ENCODE results near the gene SERPINB1.
"Not testable (repeated sequence)": the region's sequence is repeated elsewhere in the genome, so short reads cannot be mapped to it uniquely, and the experiment has no call there.

The SERPINB1 gene

DNA sequence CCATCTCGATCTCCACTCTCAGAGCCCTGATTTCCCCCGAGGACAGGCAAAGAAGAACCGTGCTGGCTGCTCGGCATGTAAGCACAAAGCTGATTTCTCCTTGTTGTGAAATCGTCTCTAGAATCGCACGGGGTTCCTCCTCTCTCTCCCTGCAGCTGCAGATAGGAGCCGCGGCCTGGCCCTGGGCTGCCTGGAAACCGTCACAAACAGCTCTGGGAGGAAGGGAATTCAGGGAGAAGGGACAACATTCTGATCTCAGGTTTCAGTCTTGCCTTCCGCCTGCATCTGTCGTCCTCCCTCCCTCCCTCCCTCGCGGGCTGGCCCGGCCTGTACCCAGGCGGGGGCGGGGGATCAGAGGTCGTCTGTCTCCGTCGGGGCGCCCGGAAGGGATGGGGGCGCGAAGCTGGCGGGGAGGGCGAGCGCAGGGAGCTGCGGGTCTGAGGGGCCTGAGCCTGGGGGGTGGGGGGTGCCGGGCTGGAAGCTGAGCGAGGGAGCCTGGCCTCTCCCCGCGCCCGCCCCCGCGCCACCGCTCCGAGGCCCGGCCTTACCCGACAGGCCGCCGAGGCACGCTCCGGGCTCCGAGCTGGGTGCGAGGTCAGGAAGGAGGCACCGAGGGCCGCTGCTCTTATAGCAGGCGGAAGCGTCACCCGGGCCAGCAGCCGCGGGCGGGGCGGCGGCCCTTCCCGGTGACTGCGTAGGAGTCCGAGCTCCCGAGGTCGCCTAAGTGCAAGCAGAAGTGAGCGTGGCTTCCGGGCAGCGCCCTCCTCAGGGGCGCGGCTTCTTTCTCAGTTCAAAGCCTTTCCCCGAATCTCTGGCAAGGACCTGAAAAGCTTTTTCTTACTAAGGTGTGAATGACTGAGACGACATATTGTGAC is at the start of gene SERPINB1:
Gene SERPINB1 (minus strand): TSS at position 600 of the 875 bp plus-strand sequence. CDS start 1,277 bp downstream, outside the sequence.
- peak; percentile 93 for DNase-seq (ENCODE audit: low spot score)

GRCh38 chr6:2890976-2891767 is 49.5 kb upstream of the SERPINB1 start:
- no peak for DNase-seq (ENCODE audit: low spot score)

GRCh38 chr6:2885967-2886735 is 44.5 kb upstream of the SERPINB1 start:
- DNase-seq (ENCODE audit: low spot score): no peak

DNA sequence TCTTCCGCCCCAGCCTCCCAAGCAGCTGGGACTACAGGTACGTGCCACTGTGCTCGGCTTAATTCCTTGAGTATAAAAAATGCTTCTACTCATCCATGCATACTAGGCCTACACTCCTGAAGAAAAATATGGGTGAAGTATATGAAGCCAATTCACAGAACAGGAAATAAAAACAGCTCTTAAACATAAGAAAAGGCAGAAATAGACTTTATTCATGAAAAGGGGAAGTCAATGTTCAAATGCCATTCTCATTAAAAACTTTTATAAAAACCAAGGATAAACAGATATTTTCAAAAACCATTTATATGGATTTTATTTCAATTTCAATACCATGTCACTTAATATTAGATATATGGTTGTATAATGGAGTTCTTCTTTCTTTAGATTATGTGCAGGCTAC is 43.1 kb upstream of the SERPINB1 start:
- no peak for DNase-seq (ENCODE audit: low spot score)

- no peak for DNase-seq (ENCODE audit: low spot score)
Measured at GRCh38 chr6:2883673-2884072, 42.0 kb upstream of the SERPINB1 start.

DNA sequence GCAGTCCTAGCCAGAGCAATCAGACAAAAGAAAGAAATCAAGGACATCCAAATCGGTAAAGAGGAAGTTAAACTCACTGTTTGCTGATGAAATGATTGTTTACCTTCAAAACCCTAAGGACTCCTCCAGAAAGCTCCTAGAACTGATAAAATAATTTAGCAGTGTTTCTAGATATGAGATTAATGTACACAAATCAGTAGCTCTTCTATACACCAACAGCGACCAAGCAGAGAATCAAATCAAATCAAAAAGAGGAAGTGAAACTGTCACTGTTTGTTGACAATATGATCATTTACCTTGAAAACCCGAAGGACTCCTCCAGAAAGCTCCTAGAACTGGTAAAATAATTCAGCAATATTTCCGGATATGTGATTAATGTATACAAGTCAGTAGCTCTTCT is 39.8 kb upstream of the SERPINB1 start:
- DNase-seq (ENCODE audit: low spot score): no peak

GRCh38 chr6:2880156-2880555 is 38.5 kb upstream of the SERPINB1 start:
- not testable (repeated sequence) for DNase-seq (ENCODE audit: low spot score)

DNA sequence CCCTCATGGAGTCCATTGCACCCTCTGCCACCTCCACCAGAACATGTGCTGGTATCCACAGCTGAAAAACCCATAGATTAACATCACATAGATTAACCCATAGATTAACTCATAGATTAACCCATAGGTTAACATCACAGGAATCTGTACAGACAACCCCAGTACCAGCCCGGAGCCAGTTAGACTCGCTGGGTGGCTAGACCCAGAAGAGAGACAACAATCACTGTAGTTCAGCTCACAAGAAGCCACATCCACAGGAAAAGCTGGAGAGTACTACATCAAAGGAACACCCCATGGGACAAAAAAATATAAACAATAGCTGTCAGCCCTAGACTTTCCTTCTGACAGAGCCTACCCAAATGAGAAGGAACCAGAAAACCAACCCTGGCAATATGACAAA is 36.3 kb upstream of the SERPINB1 start:
- no peak for DNase-seq (ENCODE audit: low spot score)

DNA sequence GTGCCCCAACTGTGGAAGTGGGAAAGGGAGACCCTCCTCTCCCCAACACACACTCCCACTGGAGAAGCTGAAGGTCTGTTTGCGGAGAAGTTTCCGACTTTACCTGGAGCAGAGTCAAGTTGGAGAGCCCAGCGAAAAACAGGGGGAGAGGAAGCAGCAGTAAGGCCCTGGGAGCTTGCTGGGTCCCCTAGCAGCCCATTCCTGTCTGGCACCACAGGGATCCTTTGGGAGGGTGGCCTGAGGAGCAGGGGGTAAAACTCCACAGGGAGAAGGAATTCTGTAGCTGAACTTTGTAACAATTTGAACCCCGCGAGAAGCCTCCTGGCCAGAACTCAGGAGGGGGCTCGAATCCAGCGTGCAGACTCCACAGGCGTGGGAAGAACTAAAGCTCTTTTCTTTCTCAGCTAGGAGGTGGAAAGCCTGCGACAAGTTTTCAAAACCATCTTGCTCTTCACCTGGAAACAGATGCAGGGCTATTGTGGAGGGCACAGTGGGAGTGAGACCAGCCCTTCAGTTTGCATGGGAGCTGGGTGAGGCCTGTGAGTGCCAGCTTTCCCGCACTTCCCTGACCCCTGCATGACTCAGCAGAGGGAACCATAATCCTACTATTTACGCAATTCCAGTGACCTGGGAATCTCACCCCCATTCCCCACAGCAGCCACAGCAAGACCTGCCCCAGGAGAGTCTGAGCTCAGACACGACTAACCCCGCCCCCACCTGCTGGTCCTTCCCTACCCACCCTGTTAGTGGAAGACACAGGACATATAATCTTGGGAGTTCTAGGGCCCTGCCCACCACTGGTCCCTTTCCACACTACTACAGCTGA is 35.6 kb upstream of the SERPINB1 start:
- peak; percentile 17 for DNase-seq (ENCODE audit: low spot score)

GRCh38 chr6:2876210-2877056 is 34.8 kb upstream of the SERPINB1 start:
- DNase-seq (ENCODE audit: low spot score): peak; percentile 88

- DNase-seq (ENCODE audit: low spot score): peak; percentile 42
Measured at GRCh38 chr6:2875359-2876191, 33.9 kb upstream of the SERPINB1 start.

DNA sequence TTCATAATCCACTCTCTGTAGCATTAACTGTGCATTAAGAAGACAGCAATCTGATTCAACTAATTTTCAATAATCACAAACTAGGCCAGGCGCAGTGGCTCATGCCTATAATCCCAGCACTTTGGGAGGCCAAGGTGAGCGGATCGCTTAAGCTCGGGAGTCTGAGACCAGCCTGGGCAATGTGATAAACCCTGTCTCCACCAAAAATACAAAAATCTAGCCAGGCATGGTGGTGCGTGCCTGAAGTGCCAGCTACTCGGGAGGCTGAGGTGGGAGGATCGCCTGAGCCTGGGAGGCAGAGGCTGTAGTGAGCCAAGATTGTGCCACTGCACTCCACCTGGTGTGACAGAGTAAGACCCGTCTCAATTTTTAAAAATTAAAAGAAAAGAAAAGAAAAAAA is 32.0 kb upstream of the SERPINB1 start:
- DNase-seq (ENCODE audit: low spot score): no peak

DNA sequence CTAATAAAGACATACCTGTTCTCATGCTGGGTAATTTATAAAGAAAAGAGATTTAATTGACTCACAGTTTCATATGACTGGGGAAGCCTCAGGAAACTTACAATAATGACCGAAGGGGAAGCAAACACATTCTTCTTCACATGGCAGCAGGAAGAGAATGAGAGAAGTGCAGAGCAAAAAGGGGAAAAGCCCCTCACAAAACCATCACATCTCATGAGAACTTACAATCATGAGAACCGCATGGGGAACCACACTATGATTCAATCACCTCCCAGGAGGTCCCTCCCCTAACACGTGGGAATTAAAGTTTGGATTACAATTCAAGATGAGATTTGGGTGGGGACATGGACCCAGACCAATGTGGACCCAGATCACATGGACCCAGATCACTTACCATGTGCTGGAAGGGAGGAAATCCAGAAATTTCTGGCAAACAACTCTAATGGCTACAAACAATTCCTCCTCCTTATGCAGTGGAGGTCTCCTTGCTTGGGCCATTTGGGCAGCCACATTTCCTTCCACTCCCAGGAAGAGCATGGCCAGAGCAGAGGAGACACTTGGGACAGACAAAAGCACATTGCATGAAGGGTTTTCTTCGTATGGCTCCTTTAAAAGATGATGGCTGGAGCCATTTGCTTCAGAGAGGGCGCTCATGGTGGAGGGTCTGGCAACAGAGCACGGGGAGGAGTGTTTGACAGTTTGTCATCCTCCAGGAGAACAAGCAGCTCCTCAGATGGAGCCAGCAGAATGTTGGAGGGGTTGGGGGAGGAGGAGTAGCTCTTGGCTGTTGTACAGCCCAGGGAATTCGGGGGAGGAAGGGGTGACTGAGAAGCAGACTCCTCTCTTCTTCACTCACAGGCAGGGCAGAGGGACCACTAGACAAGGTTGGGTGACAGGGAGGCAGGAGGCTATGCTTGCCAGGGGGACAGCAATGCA is 31.0 kb upstream of the SERPINB1 start:
- DNase-seq (ENCODE audit: low spot score): no peak

GRCh38 chr6:2871953-2872352 is 30.3 kb upstream of the SERPINB1 start:
- no peak for DNase-seq (ENCODE audit: low spot score)

GRCh38 chr6:2871102-2871501 is 29.4 kb upstream of the SERPINB1 start:
- DNase-seq (ENCODE audit: low spot score): no peak

DNA sequence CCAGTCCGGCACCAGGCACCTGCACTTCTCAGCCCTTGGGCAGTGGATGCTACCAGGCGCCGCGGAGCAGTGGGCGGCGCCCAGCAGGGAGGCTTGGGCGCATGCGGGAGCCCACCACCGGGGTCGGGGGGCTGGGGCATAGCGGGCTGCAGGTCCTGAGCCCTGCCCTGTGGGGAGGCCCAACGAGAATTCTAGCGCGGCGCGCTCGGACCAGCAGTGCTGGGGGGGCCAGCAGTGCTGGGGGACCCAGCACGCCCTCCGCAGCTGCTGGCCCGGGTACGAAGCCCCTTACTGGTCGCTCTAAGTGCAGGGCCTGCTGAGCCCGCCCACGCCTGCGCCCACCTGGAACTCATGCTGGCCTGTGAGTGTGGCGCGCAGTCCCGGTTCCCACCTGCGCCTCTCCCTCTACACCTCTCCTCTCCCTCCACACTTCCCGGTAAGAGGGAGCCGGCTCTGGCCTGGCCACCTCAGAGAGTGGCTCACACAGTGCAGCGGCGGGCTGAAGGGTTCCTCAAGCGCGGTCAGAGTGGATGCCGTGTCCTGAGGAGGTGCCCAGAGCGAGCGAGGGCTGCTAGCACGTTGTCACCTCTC is 28.5 kb upstream of the SERPINB1 start:
- no peak for DNase-seq (ENCODE audit: low spot score)

DNA sequence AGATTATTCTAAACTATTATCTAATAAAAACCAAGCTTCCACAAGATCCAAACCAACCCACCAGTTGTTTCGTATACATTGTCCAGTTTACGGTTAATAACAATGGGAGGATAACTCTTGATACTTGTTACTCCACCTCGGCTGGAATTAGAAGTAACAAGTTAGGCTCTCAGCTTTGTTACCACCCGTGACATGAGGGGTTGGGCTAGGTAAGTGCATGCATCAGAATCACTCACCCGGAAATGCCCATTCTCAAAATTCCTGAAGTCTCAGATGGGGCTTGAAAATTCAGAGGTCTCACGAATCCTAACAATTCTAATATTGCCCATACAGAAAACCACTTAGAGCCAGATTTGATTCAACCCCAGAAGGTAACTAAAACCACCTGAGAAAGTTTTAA is 27.0 kb upstream of the SERPINB1 start:
- no peak for DNase-seq (ENCODE audit: low spot score)

All from RKO (cell line).